ENCODE measurements around the gene ZEB2.

The ZEB2 gene

DNA sequence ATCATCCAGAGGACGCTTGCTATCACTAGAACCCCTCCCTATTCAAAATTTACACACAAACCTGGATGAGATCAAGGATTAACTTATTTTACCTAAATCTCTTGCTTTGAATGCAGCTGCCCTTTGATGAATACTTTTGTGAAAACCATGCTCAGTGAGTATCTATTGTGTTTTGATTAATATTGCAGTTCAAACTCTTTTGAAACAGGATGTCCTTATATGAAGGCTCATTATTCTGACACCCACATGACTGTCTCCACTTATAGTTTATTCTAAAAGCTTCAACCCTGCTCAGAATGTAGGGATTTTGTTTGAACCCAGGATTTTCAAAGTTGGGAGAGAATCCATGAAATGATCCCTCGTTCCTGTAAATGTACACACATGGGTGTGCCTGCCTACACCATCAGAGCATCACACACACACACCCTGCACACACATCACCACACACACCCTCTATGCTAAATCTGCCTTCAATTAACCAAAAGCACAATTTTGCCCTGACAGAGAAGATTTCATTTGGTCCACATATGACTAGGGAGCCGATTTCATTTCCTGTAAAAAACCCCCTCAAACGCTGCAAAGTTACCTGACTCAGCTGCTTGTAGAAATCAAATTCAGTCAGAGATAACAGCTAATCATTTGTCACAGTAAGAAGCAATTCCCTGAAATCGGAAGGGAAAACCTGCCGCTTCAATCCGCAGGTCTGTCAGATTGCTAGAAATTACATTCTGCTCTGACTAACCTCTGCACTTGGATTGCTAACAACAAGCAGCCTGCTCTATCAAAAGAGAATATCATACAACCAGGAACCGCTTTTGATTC, 65.2 kb downstream of the ZEB2 start:
- Histone ChIP-seq H3K27ac (ENCODE audit: insufficient read depth, low read depth, low read length, poor library complexity, severe bottlenecking) (no peak overlapping the region), H3K36me3 (ENCODE audit: control insufficient read depth, insufficient read depth, low read length) (no peaks in the 10 kb centered on the region), H3K9me3 (ENCODE audit: control insufficient read depth, low read length) (no peaks in the 10 kb centered on the region), H3K4me1 (ENCODE audit: control insufficient read depth, insufficient read depth, low read length) (peaks cover 53% of the 10 kb centered on the region), H3K4me3 (ENCODE audit: insufficient read depth, low read depth, low read length) (no peak overlapping the region), H3K27me3 (ENCODE audit: control insufficient read depth, insufficient read depth, low read length, poor library complexity, severe bottlenecking) (no peaks in the 10 kb centered on the region)
- WGBS, 2 experiments: 84 to 88% methylated on average over 8 of the region's 8 CpGs

DNA sequence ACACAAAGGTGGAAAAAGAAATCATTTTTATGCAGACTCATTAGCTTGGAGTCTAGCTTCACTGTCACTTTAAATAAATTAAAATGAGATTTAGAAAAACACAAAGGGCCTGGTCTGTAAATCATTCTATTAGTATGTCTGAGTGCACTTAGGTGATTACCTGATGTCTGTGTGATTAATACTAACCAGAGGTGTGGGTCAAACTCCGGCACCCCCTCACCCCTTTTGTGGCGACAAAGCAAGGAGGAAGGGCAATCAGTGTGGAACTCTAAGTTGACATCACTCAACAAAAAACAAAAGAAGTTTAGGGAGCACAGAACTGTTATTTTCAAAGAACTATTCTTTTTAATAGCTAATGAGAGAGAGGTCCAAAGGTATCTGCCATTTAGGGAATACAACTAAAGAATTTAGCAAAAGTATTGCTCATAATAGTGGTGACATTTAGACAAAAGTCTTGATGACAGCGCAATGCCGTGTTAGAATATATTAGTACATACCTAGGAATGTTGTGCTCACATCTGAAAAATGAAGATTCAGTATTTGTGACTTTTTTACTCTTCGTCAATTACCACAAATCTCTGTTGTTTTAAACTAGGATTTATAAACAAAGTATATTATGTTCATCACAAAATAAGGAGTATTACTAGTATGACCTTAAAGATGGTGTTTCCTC, 66.3 kb downstream of the ZEB2 start:
- Histone ChIP-seq H3K9me3 (ENCODE audit: control insufficient read depth, low read length) (no peaks in the 10 kb centered on the region), H3K36me3 (ENCODE audit: control insufficient read depth, insufficient read depth, low read length) (no peaks in the 10 kb centered on the region), H3K27ac (ENCODE audit: insufficient read depth, low read depth, low read length, poor library complexity, severe bottlenecking) (peak overlapping the region; percentile 62), H3K4me1 (ENCODE audit: control insufficient read depth, insufficient read depth, low read length) (peaks cover 51% of the 10 kb centered on the region), H3K4me3 (ENCODE audit: insufficient read depth, low read depth, low read length) (no peak overlapping the region), H3K27me3 (ENCODE audit: control insufficient read depth, insufficient read depth, low read length, poor library complexity, severe bottlenecking) (no peaks in the 10 kb centered on the region)
- 81 to 83% methylated on average over 4 of the region's 5 CpGs for WGBS, 2 experiments

DNA sequence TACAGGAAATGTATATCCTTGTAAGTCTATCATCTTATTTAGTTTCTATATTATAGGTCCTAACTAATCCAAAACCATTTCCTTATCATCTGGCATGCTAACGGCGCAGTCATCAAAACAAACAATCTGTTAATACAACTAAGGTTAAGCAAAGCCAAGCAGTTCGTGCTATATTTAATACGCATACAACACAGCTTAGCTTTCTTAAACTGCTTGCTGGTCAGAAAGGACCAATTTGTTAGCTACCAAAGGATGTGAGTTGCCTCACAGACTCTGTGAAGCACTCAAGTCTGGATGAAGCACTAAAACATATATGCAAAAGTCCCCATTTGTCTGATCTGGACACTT, 67.0 kb downstream of the ZEB2 start:
- no peaks in the 10 kb centered on the region for H3K36me3 ChIP-seq (ENCODE audit: control insufficient read depth, insufficient read depth, low read length)

DNA sequence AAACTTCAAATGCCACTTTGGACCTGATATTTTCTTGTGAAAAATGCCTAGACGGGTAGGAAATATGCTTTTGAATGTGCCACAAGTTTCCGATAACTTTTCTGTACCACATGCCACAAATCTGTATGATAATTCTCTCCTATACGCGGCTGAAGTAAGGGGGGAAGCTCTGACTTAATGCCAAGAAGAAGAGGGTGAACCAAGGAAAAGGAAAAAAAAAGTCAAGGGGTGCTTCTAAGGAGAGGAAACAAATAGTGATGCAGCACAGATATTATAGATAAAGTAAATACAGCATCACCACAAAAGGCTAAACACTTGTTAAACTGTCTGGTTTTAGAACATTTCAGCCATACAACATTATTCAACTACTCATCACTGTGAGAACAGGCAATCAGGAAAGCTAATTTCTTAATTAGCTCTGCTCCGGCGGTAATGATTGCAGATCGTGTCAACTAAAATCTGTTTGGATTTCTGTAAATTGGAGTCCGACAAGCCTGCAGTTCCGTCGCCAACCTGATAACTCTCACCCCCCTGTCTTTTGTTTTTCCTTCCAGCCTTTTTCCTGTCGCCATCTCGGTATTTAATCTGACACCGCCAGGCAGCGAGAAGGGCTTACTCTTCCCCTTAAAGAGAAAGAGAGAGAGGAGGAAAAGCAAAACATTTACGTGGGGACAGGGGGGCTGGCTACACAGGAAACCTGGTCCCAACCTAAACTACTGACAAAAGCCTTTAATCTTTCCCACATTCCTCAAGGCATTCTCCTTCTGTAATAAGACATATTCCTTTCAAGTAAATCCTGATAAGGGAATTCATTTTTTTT, 67.5 kb downstream of the ZEB2 start:
- 28 to 38% methylated on average over 11 to 15 of the region's 15 CpGs for WGBS, 2 experiments
- Histone ChIP-seq H3K4me3 (ENCODE audit: insufficient read depth, low read depth, low read length) (no peak overlapping the region), H3K9me3 (ENCODE audit: control insufficient read depth, low read length) (no peaks in the 10 kb centered on the region), H3K36me3 (ENCODE audit: control insufficient read depth, insufficient read depth, low read length) (no peaks in the 10 kb centered on the region), H3K27me3 (ENCODE audit: control insufficient read depth, insufficient read depth, low read length, poor library complexity, severe bottlenecking) (no peaks in the 10 kb centered on the region), H3K27ac (ENCODE audit: insufficient read depth, low read depth, low read length, poor library complexity, severe bottlenecking) (peak overlapping the region; percentile 62), H3K4me1 (ENCODE audit: control insufficient read depth, insufficient read depth, low read length) (peaks cover 44% of the 10 kb centered on the region)

More for the DNA sequence above, 67.0 kb downstream of the ZEB2 start:
- peaks cover 49% of the 10 kb centered on the region for H3K4me1 ChIP-seq (ENCODE audit: control insufficient read depth, insufficient read depth, low read length)
- no peaks in the 10 kb centered on the region for H3K27me3 ChIP-seq (ENCODE audit: control insufficient read depth, insufficient read depth, low read length, poor library complexity, severe bottlenecking)
- no peak overlapping the region for H3K4me3 ChIP-seq (ENCODE audit: insufficient read depth, low read depth, low read length)
- 78 to 84% methylated on average over 4 of the region's 4 CpGs for WGBS, 2 experiments
- peak overlapping the region; percentile 62 for H3K27ac ChIP-seq (ENCODE audit: insufficient read depth, low read depth, low read length, poor library complexity, severe bottlenecking)
- no peaks in the 10 kb centered on the region for H3K9me3 ChIP-seq (ENCODE audit: control insufficient read depth, low read length)

DNA sequence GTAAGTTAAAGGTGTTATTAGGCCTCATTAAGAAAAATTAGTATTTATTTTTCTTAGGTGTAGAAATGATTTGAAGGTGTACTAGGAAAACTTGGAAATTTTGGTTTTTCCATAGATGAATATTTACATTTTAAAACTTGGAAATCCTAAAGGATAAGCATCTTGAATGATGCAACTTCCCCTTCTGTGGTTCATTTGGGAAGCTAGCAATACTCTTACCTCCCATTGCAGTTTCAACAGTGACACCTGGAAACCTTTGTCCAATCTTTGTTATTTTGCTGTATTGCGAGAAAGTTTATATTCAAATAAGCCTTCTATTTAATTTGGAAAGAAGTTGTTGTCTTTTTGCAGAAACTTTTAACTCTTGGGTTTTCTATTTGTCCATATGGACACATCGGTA, 68.5 kb downstream of the ZEB2 start:
- peaks cover 35% of the 10 kb centered on the region for H3K4me1 ChIP-seq (ENCODE audit: control insufficient read depth, insufficient read depth, low read length)
- H3K9me3 ChIP-seq (ENCODE audit: control insufficient read depth, low read length): no peaks in the 10 kb centered on the region
- no peaks in the 10 kb centered on the region for H3K27me3 ChIP-seq (ENCODE audit: control insufficient read depth, insufficient read depth, low read length, poor library complexity, severe bottlenecking)
- 93 to 97% methylated on average over 2 of the region's 2 CpGs for WGBS, 2 experiments
- no peak overlapping the region for H3K4me3 ChIP-seq (ENCODE audit: insufficient read depth, low read depth, low read length)
- H3K27ac ChIP-seq (ENCODE audit: insufficient read depth, low read depth, low read length, poor library complexity, severe bottlenecking): no peak overlapping the region
- no peaks in the 10 kb centered on the region for H3K36me3 ChIP-seq (ENCODE audit: control insufficient read depth, insufficient read depth, low read length)

DNA sequence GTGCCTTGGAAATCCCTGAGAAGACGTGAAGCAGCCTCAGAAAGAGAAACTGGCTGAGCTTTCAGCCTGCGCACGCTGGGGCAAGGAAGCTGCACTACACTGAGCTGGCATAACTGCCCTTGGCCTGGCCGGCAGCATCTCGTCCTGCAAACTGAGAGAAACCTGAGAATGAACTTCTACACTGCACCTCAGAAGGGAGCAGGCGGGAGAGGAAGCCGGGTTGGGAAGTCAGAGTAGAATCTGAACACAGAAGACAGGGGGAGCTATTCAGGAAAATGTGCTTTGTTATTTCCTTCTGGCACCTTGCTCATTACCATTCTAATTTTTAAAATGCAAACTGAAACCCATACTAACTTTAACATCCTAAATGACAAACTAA, 70.9 kb downstream of the ZEB2 start:
- Histone ChIP-seq H3K27me3 (ENCODE audit: control insufficient read depth, insufficient read depth, low read length, poor library complexity, severe bottlenecking) (no peaks in the 10 kb centered on the region), H3K4me1 (ENCODE audit: control insufficient read depth, insufficient read depth, low read length) (peaks cover 39% of the 10 kb centered on the region), H3K36me3 (ENCODE audit: control insufficient read depth, insufficient read depth, low read length) (no peaks in the 10 kb centered on the region), H3K27ac (ENCODE audit: insufficient read depth, low read depth, low read length, poor library complexity, severe bottlenecking) (peak overlapping the region; percentile 45), H3K9me3 (ENCODE audit: control insufficient read depth, low read length) (no peaks in the 10 kb centered on the region), H3K4me3 (ENCODE audit: insufficient read depth, low read depth, low read length) (no peak overlapping the region)
- WGBS, 2 experiments: 66 to 76% methylated on average over 7 of the region's 7 CpGs

DNA sequence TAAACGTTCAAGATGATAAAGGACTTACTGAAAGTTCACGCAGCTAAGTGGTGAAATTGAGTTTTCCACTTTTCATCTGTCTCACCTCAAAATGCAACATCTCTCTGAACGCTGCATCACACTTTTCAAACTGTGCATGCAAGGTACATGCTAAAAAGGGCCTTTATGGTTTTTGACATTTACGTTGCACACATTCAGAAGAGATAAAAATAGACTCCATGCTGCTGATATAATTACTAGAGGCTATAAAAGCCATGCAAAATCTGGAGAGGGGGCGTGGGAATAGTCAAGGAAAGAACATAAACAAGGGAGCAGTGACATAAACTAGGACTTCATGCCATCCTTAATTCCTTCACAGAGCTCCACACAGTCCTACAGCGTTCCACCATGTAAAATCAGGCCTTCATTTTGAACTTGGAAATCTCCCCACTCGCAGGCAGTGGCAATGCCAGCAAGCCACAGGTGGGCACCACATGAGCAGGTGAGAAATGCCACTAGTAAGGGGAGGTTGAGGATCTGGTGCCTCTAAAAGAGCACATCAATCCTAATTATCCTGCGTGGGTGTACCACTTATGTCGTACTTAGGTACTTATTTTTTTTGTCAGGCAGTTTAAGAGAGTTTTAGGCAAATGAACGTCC, 71.4 kb downstream of the ZEB2 start:
- H3K36me3 ChIP-seq (ENCODE audit: control insufficient read depth, insufficient read depth, low read length): no peaks in the 10 kb centered on the region
- H3K4me1 ChIP-seq (ENCODE audit: control insufficient read depth, insufficient read depth, low read length): peaks cover 36% of the 10 kb centered on the region
- H3K4me3 ChIP-seq (ENCODE audit: insufficient read depth, low read depth, low read length): no peak overlapping the region
- H3K9me3 ChIP-seq (ENCODE audit: control insufficient read depth, low read length): no peaks in the 10 kb centered on the region
- H3K27me3 ChIP-seq (ENCODE audit: control insufficient read depth, insufficient read depth, low read length, poor library complexity, severe bottlenecking): no peaks in the 10 kb centered on the region
- peak overlapping the region; percentile 45 for H3K27ac ChIP-seq (ENCODE audit: insufficient read depth, low read depth, low read length, poor library complexity, severe bottlenecking)
- WGBS, 2 experiments: 89% methylated on average over 9 to 10 of the region's 10 CpGs

DNA sequence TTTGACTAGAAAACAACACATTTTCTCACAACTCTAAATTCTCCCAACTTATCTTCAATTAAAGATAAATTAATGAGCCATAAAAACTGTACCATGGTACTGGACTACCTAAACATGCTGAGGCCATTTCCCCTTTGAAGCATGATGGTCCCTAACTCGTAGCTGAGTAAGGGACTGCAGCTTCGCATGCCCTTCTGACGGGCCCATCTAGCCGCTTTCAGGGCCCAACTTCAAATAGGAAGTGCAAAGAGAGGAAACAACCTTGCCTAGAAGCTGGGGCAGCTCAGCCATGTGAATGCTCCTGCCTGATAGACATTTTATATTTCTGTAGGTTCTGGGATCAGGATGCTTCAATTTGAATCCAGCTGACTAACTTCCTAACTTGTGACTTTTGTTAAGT, 72.4 kb downstream of the ZEB2 start:
- Histone ChIP-seq H3K9me3 (ENCODE audit: control insufficient read depth, low read length) (no peaks in the 10 kb centered on the region), H3K27me3 (ENCODE audit: control insufficient read depth, insufficient read depth, low read length, poor library complexity, severe bottlenecking) (no peaks in the 10 kb centered on the region), H3K27ac (ENCODE audit: insufficient read depth, low read depth, low read length, poor library complexity, severe bottlenecking) (no peak overlapping the region), H3K4me1 (ENCODE audit: control insufficient read depth, insufficient read depth, low read length) (peaks cover 26% of the 10 kb centered on the region), H3K4me3 (ENCODE audit: insufficient read depth, low read depth, low read length) (no peak overlapping the region), H3K36me3 (ENCODE audit: control insufficient read depth, insufficient read depth, low read length) (no peaks in the 10 kb centered on the region)
- 96 to 98% methylated on average over 4 of the region's 4 CpGs for WGBS, 2 experiments

DNA sequence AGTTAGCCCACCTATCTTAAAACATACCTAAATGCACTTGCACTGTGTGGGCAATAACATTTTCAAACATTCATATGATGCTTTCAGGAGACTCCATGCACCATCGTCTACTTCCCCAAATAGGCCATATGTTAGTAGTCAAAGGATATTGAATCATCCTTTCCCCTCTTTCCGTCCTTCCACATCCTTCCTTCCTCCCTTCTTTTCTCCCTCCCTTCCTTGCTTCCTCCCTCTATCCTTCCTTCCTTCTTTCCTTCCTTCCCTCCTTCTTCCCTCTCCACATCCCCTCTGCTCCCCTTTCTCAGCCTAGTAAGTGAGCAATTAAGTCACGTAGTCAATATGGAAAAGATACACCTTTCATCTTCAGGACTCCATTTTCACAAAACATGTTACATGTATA, 73.8 kb downstream of the ZEB2 start:
- no peak overlapping the region for H3K4me3 ChIP-seq (ENCODE audit: insufficient read depth, low read depth, low read length)
- H3K9me3 ChIP-seq (ENCODE audit: control insufficient read depth, low read length): no peaks in the 10 kb centered on the region
- no peak overlapping the region for H3K27ac ChIP-seq (ENCODE audit: insufficient read depth, low read depth, low read length, poor library complexity, severe bottlenecking)
- H3K4me1 ChIP-seq (ENCODE audit: control insufficient read depth, insufficient read depth, low read length): peaks cover 20% of the 10 kb centered on the region
- no peaks in the 10 kb centered on the region for H3K27me3 ChIP-seq (ENCODE audit: control insufficient read depth, insufficient read depth, low read length, poor library complexity, severe bottlenecking)
- no peaks in the 10 kb centered on the region for H3K36me3 ChIP-seq (ENCODE audit: control insufficient read depth, insufficient read depth, low read length)
- 93 to 95% methylated on average over 3 of the region's 3 CpGs for WGBS, 2 experiments

DNA sequence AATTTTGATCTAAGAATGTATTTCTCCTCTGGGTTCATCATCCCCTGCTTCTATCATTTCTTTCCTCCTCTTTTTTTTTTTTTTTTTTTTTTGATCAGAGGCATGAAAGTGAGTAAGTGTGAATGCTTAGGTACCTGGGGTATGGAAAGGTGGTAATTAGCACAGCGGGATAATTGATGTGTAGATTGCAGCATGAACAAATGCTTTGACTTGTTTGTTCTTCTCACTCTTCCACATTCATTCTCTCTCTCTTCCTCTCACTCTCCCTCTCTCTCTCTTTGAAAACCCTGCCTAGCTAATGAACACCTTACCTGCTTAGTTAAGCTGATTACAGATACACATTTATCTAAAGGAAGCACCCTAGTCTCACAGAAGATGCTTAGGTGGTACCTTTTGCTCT, 74.7 kb downstream of the ZEB2 start:
- no peak overlapping the region for H3K27ac ChIP-seq (ENCODE audit: insufficient read depth, low read depth, low read length, poor library complexity, severe bottlenecking)
- no peaks in the 10 kb centered on the region for H3K27me3 ChIP-seq (ENCODE audit: control insufficient read depth, insufficient read depth, low read length, poor library complexity, severe bottlenecking)
- H3K9me3 ChIP-seq (ENCODE audit: control insufficient read depth, low read length): no peaks in the 10 kb centered on the region
- 0 to 27% methylated on average over 1 of the region's 1 CpG for WGBS, 2 experiments
- peaks cover 28% of the 10 kb centered on the region for H3K4me1 ChIP-seq (ENCODE audit: control insufficient read depth, insufficient read depth, low read length)
- no peak overlapping the region for H3K4me3 ChIP-seq (ENCODE audit: insufficient read depth, low read depth, low read length)
- no peaks in the 10 kb centered on the region for H3K36me3 ChIP-seq (ENCODE audit: control insufficient read depth, insufficient read depth, low read length)
